Neutrophil (primary cell): Measurements from ENCODE around the gene CYP3A7.

Experiments used
- H3K27ac ChIP-seq: fragments of 200-600 bp; sonication (generic); 2 replicates; pipeline ENCODE4 v1.5.1; 2016; ENCODE audit warnings: mild to moderate bottlenecking, moderate library complexity
- H3K27me3 ChIP-seq: fragments of 200-600 bp; sonication (generic); 2 replicates; pipeline ENCODE4 v1.6.0; 2016; ENCODE audit warnings: mild to moderate bottlenecking
- H3K36me3 ChIP-seq: fragments of 200-600 bp; sonication (generic); 2 replicates; pipeline ENCODE4 v1.5.1; 2017
- H3K4me1 ChIP-seq, 2 experiments: fragments of 200-600 bp in 1 of 2; sonication (generic) in 1 of 2; 1 replicate in 1 of 2; 2 replicates in 1 of 2; pipeline versions ENCODE4 v1.5.1 to v1.6.1; 2013 to 2016; ENCODE audit warnings: low read depth in 1 of 2, low read length in 1 of 2, mild to moderate bottlenecking in 1 of 2, moderate library complexity in 1 of 2; ENCODE audit not compliant: control insufficient read depth in 1 of 2, insufficient read depth in 1 of 2
- H3K4me3 ChIP-seq, 2 experiments: fragments of 200-600 bp in 1 of 2; sonication (generic) in 1 of 2; 1 replicate in 1 of 2; 2 replicates in 1 of 2; pipeline ENCODE4 v1.5.1; 2013 to 2016; ENCODE audit warnings: low read depth in 1 of 2, low read length in 1 of 2, mild to moderate bottlenecking in 1 of 2, moderate library complexity in 1 of 2
- H3K9me3 ChIP-seq: fragments of 200-600 bp; sonication (generic); 2 replicates; pipeline ENCODE4 v1.5.1; 2016
- CTCF ChIP-seq: fragments of 200-600 bp; sonication (generic); IDR thresholded peaks from 2 replicates; pipeline ENCODE4 v1.5.1; 2016; ENCODE audit warnings: antibody characterized with exemption

CYP3A7 gene

GRCh38 chr7:99733448-99733847 lies 1.5 kb downstream of the CYP3A7 start:
- no peak overlapping the region for H3K27ac ChIP-seq
- no peaks in the 10 kb centered on the region for H3K27me3 ChIP-seq
- H3K4me3 ChIP-seq: no peak overlapping the region
- H3K9me3 ChIP-seq: no peaks in the 10 kb centered on the region
- H3K36me3 ChIP-seq: no peaks in the 10 kb centered on the region
- TF ChIP-seq CTCF: no peak
- H3K4me1 ChIP-seq: peaks cover 22 to 23% of the 10 kb centered on the region in 2 experiments

GRCh38 chr7:99733003-99733402 lies 2.0 kb downstream of the CYP3A7 start:
- TF ChIP-seq CTCF: no peak
- no peaks in the 10 kb centered on the region for H3K36me3 ChIP-seq
- no peaks in the 10 kb centered on the region for H3K27me3 ChIP-seq
- no peak overlapping the region for H3K27ac ChIP-seq
- H3K9me3 ChIP-seq: no peaks in the 10 kb centered on the region
- H3K4me1 ChIP-seq: peaks cover 22 to 23% of the 10 kb centered on the region in 2 experiments
- H3K4me3 ChIP-seq: no peak overlapping the region

GRCh38 chr7:99731638-99732374 lies 3.2 kb downstream of the CYP3A7 start:
- Histone ChIP-seq H3K27me3 (no peaks in the 10 kb centered on the region), H3K9me3 (no peaks in the 10 kb centered on the region), H3K27ac (no peak overlapping the region), H3K36me3 (no peaks in the 10 kb centered on the region), H3K4me1 (peaks cover 22 to 23% of the 10 kb centered on the region in 2 experiments), H3K4me3 (no peak overlapping the region)
- no peak for TF ChIP-seq CTCF

- H3K4me3 ChIP-seq: no peak overlapping the region
- peaks cover 22 to 23% of the 10 kb centered on the region in 2 experiments for H3K4me1 ChIP-seq
- H3K27me3 ChIP-seq: no peaks in the 10 kb centered on the region
- no peaks in the 10 kb centered on the region for H3K9me3 ChIP-seq
- H3K36me3 ChIP-seq: no peaks in the 10 kb centered on the region
- H3K27ac ChIP-seq: no peak overlapping the region
- no peak for TF ChIP-seq CTCF
Observed at GRCh38 chr7:99730992-99731391, 4.0 kb downstream of the CYP3A7 start.

GRCh38 chr7:99730238-99730810 lies 4.7 kb downstream of the CYP3A7 start:
- H3K27me3 ChIP-seq: no peaks in the 10 kb centered on the region
- H3K9me3 ChIP-seq: no peaks in the 10 kb centered on the region
- H3K36me3 ChIP-seq: no peaks in the 10 kb centered on the region
- no peak for TF ChIP-seq CTCF
- H3K27ac ChIP-seq: no peak overlapping the region
- peaks cover 22 to 23% of the 10 kb centered on the region in 2 experiments for H3K4me1 ChIP-seq
- no peak overlapping the region for H3K4me3 ChIP-seq
